Fibroblast of lung (primary cell): ENCODE data around the gene ZNF516.

Experiments used
- CTCF ChIP-seq, 2 donors: IDR thresholded peaks in 1 of 2; conservative IDR thresholded peaks in 1 of 2; 1 replicate in 1 of 2; 2 replicates in 1 of 2; pipeline ENCODE4 v1.5.1; 2011 to 2012; ENCODE audit warnings: low read length in 2 of 2, control low read depth in 1 of 2, inconsistent platforms in 1 of 2, low read depth in 1 of 2, mild to moderate bottlenecking in 1 of 2
- EZH2 ChIP-seq: IDR thresholded peaks from 2 replicates; pipeline ENCODE4 v1.5.1; 2012; ENCODE audit warnings: low read length, control low read depth, mild to moderate bottlenecking; ENCODE audit errors: missing control alignments

GRCh38 chr18:76339246-76339620, 155.8 kb downstream of the ZNF516 start:
- no peak for TF ChIP-seq CTCF (conservative IDR thresholded peaks at IDR 0.05 in 1 of 2, IDR thresholded peaks at IDR 0.05 in 1 of 2; ENCODE audit: low read depth in 1 of 2, low read length in 2 of 2)
- no peak for TF ChIP-seq EZH2
